ENCODE measurements around the gene SNRPE. TPM values are rescaled to one million over a fixed set of nuclear protein-coding genes. Genes with fewer than 3 reads are reported as not detected.
"Not testable (repeated sequence)": the region's sequence is repeated elsewhere in the genome, so short reads cannot be mapped to it uniquely, and the experiment has no call there.

Gene SNRPE
- total RNA-seq, 1 donor from 2014 or later = 430 TPM

GRCh38 chr1:203840208-203840808, 21.1 kb upstream of the SNRPE start:
- Mint-ChIP-seq H3K27me3 (ENCODE audit: insufficient read depth, low read depth) (peaks cover 2% of the 10 kb centered on the region), H3K36me3 (peaks cover 46% of the 10 kb centered on the region), H3K27ac (no peak overlapping the region), H3K4me3 (no peak overlapping the region), H3K4me1 (no peaks in the 10 kb centered on the region), H3K9me3 (peaks cover 2% of the 10 kb centered on the region)
- Histone ChIP-seq H3K27ac (no peak overlapping the region), H3K4me3 (no peak overlapping the region), H2AFZ (replicated peaks) (no peak overlapping the region), H3K9ac (no peak overlapping the region), H3K4me2 (no peak overlapping the region), H3K27me3 (no peaks in the 10 kb centered on the region), H3K9me3 (ENCODE audit: low read depth) (peaks cover 5% of the 10 kb centered on the region), H3K4me1 (no peaks in the 10 kb centered on the region), H3F3A (ENCODE audit: low read depth) (no peaks in the 10 kb centered on the region), H3K36me3 (peaks cover 55% of the 10 kb centered on the region), H4K20me1 (ENCODE audit: low read depth) (no peaks in the 10 kb centered on the region), H3K79me2 (ENCODE audit: low read depth) (peaks cover 4% of the 10 kb centered on the region)
- DNase-seq (ENCODE audit: low spot score) = no peak
- TF ChIP-seq EZH2phosphoT487 (IDR thresholded peaks at IDR 0.05) (no peak), EZH2 (IDR thresholded peaks at IDR 0.05) (no peak)
- TF ChIP-seq, protein P1, sequence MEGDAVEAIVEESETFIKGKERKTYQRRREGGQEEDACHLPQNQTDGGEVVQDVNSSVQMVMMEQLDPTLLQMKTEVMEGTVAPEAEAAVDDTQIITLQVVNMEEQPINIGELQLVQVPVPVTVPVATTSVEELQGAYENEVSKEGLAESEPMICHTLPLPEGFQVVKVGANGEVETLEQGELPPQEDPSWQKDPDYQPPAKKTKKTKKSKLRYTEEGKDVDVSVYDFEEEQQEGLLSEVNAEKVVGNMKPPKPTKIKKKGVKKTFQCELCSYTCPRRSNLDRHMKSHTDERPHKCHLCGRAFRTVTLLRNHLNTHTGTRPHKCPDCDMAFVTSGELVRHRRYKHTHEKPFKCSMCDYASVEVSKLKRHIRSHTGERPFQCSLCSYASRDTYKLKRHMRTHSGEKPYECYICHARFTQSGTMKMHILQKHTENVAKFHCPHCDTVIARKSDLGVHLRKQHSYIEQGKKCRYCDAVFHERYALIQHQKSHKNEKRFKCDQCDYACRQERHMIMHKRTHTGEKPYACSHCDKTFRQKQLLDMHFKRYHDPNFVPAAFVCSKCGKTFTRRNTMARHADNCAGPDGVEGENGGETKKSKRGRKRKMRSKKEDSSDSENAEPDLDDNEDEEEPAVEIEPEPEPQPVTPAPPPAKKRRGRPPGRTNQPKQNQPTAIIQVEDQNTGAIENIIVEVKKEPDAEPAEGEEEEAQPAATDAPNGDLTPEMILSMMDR (IDR thresholded peaks at IDR 0.05) = no peak

GRCh38 chr1:203842559-203842876, 18.9 kb upstream of the SNRPE start:
- Histone ChIP-seq H3K9ac (no peak overlapping the region), H2AFZ (replicated peaks) (no peak overlapping the region), H3K79me2 (ENCODE audit: low read depth) (peaks cover 4% of the 10 kb centered on the region), H3K36me3 (peaks cover 45% of the 10 kb centered on the region), H3K4me2 (no peak overlapping the region), H4K20me1 (ENCODE audit: low read depth) (no peaks in the 10 kb centered on the region), H3K4me3 (no peak overlapping the region), H3K4me1 (no peaks in the 10 kb centered on the region), H3K27me3 (no peaks in the 10 kb centered on the region), H3F3A (ENCODE audit: low read depth) (no peaks in the 10 kb centered on the region), H3K9me3 (ENCODE audit: low read depth) (peaks cover 5% of the 10 kb centered on the region), H3K27ac (no peak overlapping the region)
- no peak for TF ChIP-seq EZH2 (IDR thresholded peaks at IDR 0.05)
- TF ChIP-seq EZH2phosphoT487 (IDR thresholded peaks at IDR 0.05) = no peak
- TF ChIP-seq, protein P1 (IDR thresholded peaks at IDR 0.05) = no peak
- no peaks in the 10 kb centered on the region for H3K27me3 Mint-ChIP-seq (ENCODE audit: insufficient read depth, low read depth)
- H3K4me1 Mint-ChIP-seq = no peaks in the 10 kb centered on the region
- H3K27ac Mint-ChIP-seq = no peak overlapping the region
- DNase-seq (ENCODE audit: low spot score) = no peak
- H3K9me3 Mint-ChIP-seq = peaks cover 2% of the 10 kb centered on the region
- peaks cover 52% of the 10 kb centered on the region for H3K36me3 Mint-ChIP-seq
- H3K4me3 Mint-ChIP-seq = no peak overlapping the region

DNA sequence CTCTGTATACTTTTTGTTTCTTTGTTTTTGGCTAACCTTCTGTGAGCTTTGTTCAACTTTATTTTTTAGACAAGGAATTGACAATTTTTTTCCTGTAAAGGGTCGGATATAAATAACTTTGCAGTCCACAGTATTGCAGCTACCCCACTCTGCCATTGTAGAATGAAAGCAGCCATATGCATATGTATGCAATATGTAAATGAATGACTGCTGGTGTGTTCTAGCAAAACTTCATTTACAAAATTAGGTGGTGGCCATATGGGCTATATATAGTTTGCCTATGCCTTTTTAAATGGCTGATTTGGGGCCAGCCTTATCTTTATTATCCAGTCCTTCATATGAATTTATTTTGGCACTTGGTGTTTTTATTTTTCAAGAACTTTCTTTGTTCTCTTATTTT, 18.0 kb upstream of the SNRPE start:
- H3K36me3 Mint-ChIP-seq = peaks cover 47% of the 10 kb centered on the region
- Histone ChIP-seq H3K27me3 (no peaks in the 10 kb centered on the region), H3F3A (ENCODE audit: low read depth) (no peaks in the 10 kb centered on the region), H3K27ac (no peak overlapping the region), H3K79me2 (ENCODE audit: low read depth) (peaks cover 4% of the 10 kb centered on the region), H2AFZ (replicated peaks) (no peak overlapping the region), H3K4me1 (no peaks in the 10 kb centered on the region), H3K36me3 (peaks cover 46% of the 10 kb centered on the region), H3K9ac (no peak overlapping the region), H3K9me3 (ENCODE audit: low read depth) (peaks cover 5% of the 10 kb centered on the region), H3K4me3 (no peak overlapping the region), H3K4me2 (no peak overlapping the region), H4K20me1 (ENCODE audit: low read depth) (no peaks in the 10 kb centered on the region)
- H3K9me3 Mint-ChIP-seq = peaks cover 2% of the 10 kb centered on the region
- H3K4me3 Mint-ChIP-seq = no peak overlapping the region
- no peak for DNase-seq (ENCODE audit: low spot score)
- TF ChIP-seq EZH2phosphoT487 (IDR thresholded peaks at IDR 0.05) (no peak), EZH2 (IDR thresholded peaks at IDR 0.05) (no peak)
- TF ChIP-seq, protein P1 (IDR thresholded peaks at IDR 0.05) = no peak
- no peak overlapping the region for H3K27ac Mint-ChIP-seq
- H3K27me3 Mint-ChIP-seq (ENCODE audit: insufficient read depth, low read depth) = no peaks in the 10 kb centered on the region
- no peaks in the 10 kb centered on the region for H3K4me1 Mint-ChIP-seq

- H3K4me3 Mint-ChIP-seq; H3K27me3 ChIP-seq; H3K79me2 ChIP-seq (ENCODE audit: low read depth); H3K4me1 Mint-ChIP-seq; H3K27me3 Mint-ChIP-seq (ENCODE audit: insufficient read depth, low read depth); H3K27ac Mint-ChIP-seq; DNase-seq (ENCODE audit: low spot score); H3K4me1 ChIP-seq; H4K20me1 ChIP-seq (ENCODE audit: low read depth); H3K27ac ChIP-seq; H3K9me3 Mint-ChIP-seq; H2AFZ ChIP-seq (replicated peaks); H3K9me3 ChIP-seq (ENCODE audit: low read depth); H3K4me3 ChIP-seq; H3K9ac ChIP-seq; H3K4me2 ChIP-seq: not testable (repeated sequence)
- Histone ChIP-seq H3F3A (ENCODE audit: low read depth) (peaks cover 21% of the 10 kb centered on the region), H3K36me3 (peaks cover 38% of the 10 kb centered on the region)
- peaks cover 23% of the 10 kb centered on the region for H3K36me3 Mint-ChIP-seq
Observed at GRCh38 chr1:203853112-203853511, 8.3 kb upstream of the SNRPE start.
